Astrocyte (in vitro differentiated cells and primary cell): ENCODE results near the gene POLR3G. TPM values are rescaled to one million over a fixed set of nuclear protein-coding genes. Genes with fewer than 3 reads are reported as not detected.

ENCODE experiments used
- DNase-seq: peaks from one replicate; pipeline ENCODE4 v3.0.0-alpha.2; 2010; ENCODE audit warnings: low read depth
- FAIRE-seq: peaks from 2 replicates; lab custom pipeline; 2011; peaks lifted over from hg19 to GRCh38; lab: Jason Lieb, UNC
- H2AFZ ChIP-seq: 2 replicates; pipeline ENCODE4 v1.6.0; 2012; ENCODE audit warnings: low read depth, low read length, inconsistent platforms
- H3K27ac ChIP-seq: 2 replicates; pipeline ENCODE4 v1.5.1; 2011; ENCODE audit warnings: low read depth, low read length, inconsistent platforms
- H3K27me3 ChIP-seq: 2 replicates; pipeline ENCODE4 v1.6.0; 2011; ENCODE audit warnings: low read length, inconsistent platforms; ENCODE audit not compliant: insufficient read depth
- H3K36me3 ChIP-seq: 2 replicates; pipeline ENCODE4 v1.5.1; 2011; ENCODE audit warnings: low read length, inconsistent platforms; ENCODE audit not compliant: insufficient read depth
- H3K4me1 ChIP-seq: 2 replicates; pipeline ENCODE4 v1.5.1; 2011; ENCODE audit warnings: low read length, inconsistent platforms; ENCODE audit not compliant: insufficient read depth
- H3K4me2 ChIP-seq: 2 replicates; pipeline ENCODE4 v1.6.0; 2012; ENCODE audit warnings: low read length, inconsistent platforms
- H3K4me3 ChIP-seq: 2 replicates; pipeline ENCODE4 v1.5.1; 2011; ENCODE audit warnings: low read depth, mild to moderate bottlenecking, low read length, inconsistent platforms; ENCODE audit not compliant: insufficient read depth
- H3K79me2 ChIP-seq: 2 replicates; pipeline ENCODE4 v1.6.0; 2012; ENCODE audit warnings: mild to moderate bottlenecking, low read length, inconsistent platforms; ENCODE audit not compliant: insufficient read depth
- H3K9ac ChIP-seq: 2 replicates; pipeline ENCODE4 v1.6.0; 2012; ENCODE audit warnings: mild to moderate bottlenecking, low read length, inconsistent platforms
- H3K9me3 ChIP-seq: 2 replicates; pipeline ENCODE4 v1.5.1; 2012; ENCODE audit warnings: low read depth, mild to moderate bottlenecking, low read length, inconsistent platforms; ENCODE audit not compliant: insufficient read depth
- H4K20me1 ChIP-seq: 2 replicates; pipeline ENCODE4 v1.6.0; 2012; ENCODE audit warnings: low read length, inconsistent platforms; ENCODE audit not compliant: insufficient read depth
- H3K27ac Mint-ChIP-seq: one replicate; pipeline ENCODE4 v1.8.0; 2021; ENCODE audit warnings: mild to moderate bottlenecking, mixed read lengths; ENCODE audit not compliant: unreplicated experiment
- H3K27me3 Mint-ChIP-seq: one replicate; pipeline ENCODE4 v1.8.0; 2021; ENCODE audit warnings: low read depth, mixed read lengths; ENCODE audit not compliant: unreplicated experiment
- H3K36me3 Mint-ChIP-seq: one replicate; pipeline ENCODE4 v1.8.0; 2021; ENCODE audit warnings: low read depth, mixed read lengths; ENCODE audit not compliant: unreplicated experiment
- H3K4me1 Mint-ChIP-seq: one replicate; pipeline ENCODE4 v1.8.0; 2021; ENCODE audit warnings: low read depth, mixed read lengths; ENCODE audit not compliant: unreplicated experiment
- H3K4me3 Mint-ChIP-seq: one replicate; pipeline ENCODE4 v1.8.0; 2021; ENCODE audit warnings: mild to moderate bottlenecking, moderate library complexity, mixed read lengths; ENCODE audit not compliant: unreplicated experiment
- H3K9me3 Mint-ChIP-seq: one replicate; pipeline ENCODE4 v1.8.0; 2021; ENCODE audit warnings: mild to moderate bottlenecking, mixed read lengths; ENCODE audit not compliant: unreplicated experiment
- CTCF ChIP-seq: IDR thresholded peaks from 2 replicates; pipeline ENCODE4 v1.5.1; 2011; ENCODE audit warnings: low read depth, mild to moderate bottlenecking, inconsistent platforms, low read length, moderate library complexity; ENCODE audit not compliant: insufficient read depth
- EZH2 ChIP-seq: IDR thresholded peaks from 2 replicates; pipeline ENCODE4 v1.6.1; 2012; ENCODE audit warnings: mild to moderate bottlenecking, low read length, inconsistent platforms; ENCODE audit not compliant: insufficient read depth
- total RNA-seq: library from RNA; stranded (reverse); gene quantifications from 2 replicates; pipeline ENCODE4 v1.2.1, GENCODE V29; 2021

The POLR3G gene
- total RNA-seq, 1 donor from 2014 or later = 6.3 TPM

GRCh38 chr5:90563108-90563507, 88.4 kb downstream of the POLR3G start:
- DNase-seq (no peak), FAIRE-seq (no peak)
- Histone ChIP-seq H2AFZ (no peak overlapping the region), H3K79me2 (no peaks in the 10 kb centered on the region), H3K9ac (no peak overlapping the region), H3K4me1 (no peaks in the 10 kb centered on the region), H3K4me2 (no peak overlapping the region), H3K9me3 (no peaks in the 10 kb centered on the region), H3K4me3 (no peak overlapping the region), H3K36me3 (no peaks in the 10 kb centered on the region), H3K27ac (no peak overlapping the region), H4K20me1 (no peaks in the 10 kb centered on the region), H3K27me3 (peaks cover 4% of the 10 kb centered on the region)
- H3K36me3 Mint-ChIP-seq = no peaks in the 10 kb centered on the region
- no peak overlapping the region for H3K4me3 Mint-ChIP-seq
- no peaks in the 10 kb centered on the region for H3K4me1 Mint-ChIP-seq
- TF ChIP-seq CTCF = no peak
- no peak for TF ChIP-seq EZH2
- H3K27me3 Mint-ChIP-seq = peaks cover 1% of the 10 kb centered on the region
- no peaks in the 10 kb centered on the region for H3K9me3 Mint-ChIP-seq
- no peak overlapping the region for H3K27ac Mint-ChIP-seq

Other genes with a start within 250 kb of the POLR3G start
- 18.2 and 20.5 TPM in 2 replicates for gene CETN3, start 65.1 kb upstream of the POLR3G start, total RNA-seq
- 4.3 and 5.1 TPM in 2 replicates for gene MBLAC2, start 93 bp upstream of the POLR3G start, total RNA-seq
- 25.4 and 26.9 TPM in 2 replicates for gene LYSMD3, start 54.7 kb downstream of the POLR3G start, total RNA-seq
- 5.4 and 10.0 TPM in 2 replicates for gene ADGRV1, start 83.9 kb downstream of the POLR3G start, total RNA-seq